Measurements from ENCODE around the gene ZFP1.

DNA sequence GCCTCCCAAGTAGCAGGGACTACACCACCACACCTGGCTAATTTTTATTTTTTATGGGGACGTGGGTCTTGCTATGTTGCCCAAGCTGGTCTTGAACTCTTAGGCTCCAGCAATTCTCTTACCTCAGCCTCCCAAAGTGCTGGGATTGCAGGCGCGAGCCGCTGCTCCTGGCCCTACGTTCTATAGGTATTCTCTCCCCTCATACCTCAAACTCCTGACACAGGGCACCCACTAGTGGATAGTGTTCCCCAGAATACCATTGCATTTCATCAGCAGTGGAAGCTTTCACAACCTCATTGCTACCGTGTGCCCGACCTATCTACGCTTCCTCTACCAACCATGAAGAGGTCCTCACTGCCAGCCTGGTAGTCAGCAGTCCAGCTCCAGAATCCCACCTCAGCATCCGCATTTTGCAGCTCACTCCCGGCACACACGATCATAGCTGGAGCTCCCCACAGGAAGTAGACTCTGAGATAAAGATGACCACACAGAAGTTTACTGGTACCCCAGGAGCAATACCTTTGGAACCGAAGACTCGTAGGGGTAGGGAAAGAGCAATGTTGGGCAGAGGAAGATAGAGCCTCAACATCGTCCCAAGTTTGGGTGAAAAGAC lies 49.3 kb downstream of the ZFP1 start:
- TF ChIP-seq CTCF (conservative IDR thresholded peaks at IDR 0.05 in 1 of 2, IDR thresholded peaks at IDR 0.05 in 1 of 2; ENCODE audit: low read depth in 1 of 2, low read length in 2 of 2), result no peak
- TF ChIP-seq EZH2 (IDR thresholded peaks at IDR 0.05; ENCODE audit: low read length, missing control alignments), result no peak

All from fibroblast of lung (primary cell).